Left lung (tissue), 10 donors: ENCODE data around the gene EPHB1. TPM values are rescaled to one million over a fixed set of nuclear protein-coding genes. Genes with fewer than 3 reads are reported as not detected.

Experiments used
- ATAC-seq: fragments of 200-7000 bp; cut with Tn5 transposase; one replicate; pipeline ENCODE4 v1.9.1; 2020; ENCODE audit warnings: moderate library complexity
- DNase-seq, 4 donors: peaks; one replicate each; pipeline ENCODE4 v3.0.0-alpha.2; 2013 to 2020
- H3K27ac ChIP-seq, 2 donors: fragments of 200-600 bp; sonication (generic) in 1 of 2; one replicate each; pipeline versions ENCODE4 v1.5.0 to v1.8.0; 2020 to 2021
- H3K27me3 ChIP-seq, 2 donors: fragments of 200-600 bp; sonication (generic) in 1 of 2; one replicate each; pipeline versions ENCODE4 v1.5.0 to v1.8.0; 2020 to 2021
- H3K36me3 ChIP-seq, 2 donors: fragments of 200-600 bp; sonication (generic) in 1 of 2; one replicate each; pipeline versions ENCODE4 v1.5.0 to v1.8.0; 2020 to 2021
- H3K4me1 ChIP-seq, 2 donors: fragments of 200-600 bp; one replicate each; pipeline ENCODE4 v1.8.0; 2021
- H3K4me3 ChIP-seq, 2 donors: fragments of 200-600 bp; sonication (generic) in 1 of 2; one replicate each; pipeline versions ENCODE4 v1.5.0 to v1.8.0; 2020 to 2021; ENCODE audit warnings: mild to moderate bottlenecking in 1 of 2
- H3K9me3 ChIP-seq, 2 donors: fragments of 200-600 bp; sonication (generic) in 1 of 2; one replicate each; pipeline versions ENCODE4 v1.5.0 to v1.8.0; 2020 to 2021
- CTCF ChIP-seq, 2 donors: fragments of 200-600 bp; sonication (generic) in 1 of 2; IDR thresholded peaks; one replicate each; pipeline versions ENCODE4 v1.5.0 to v1.8.0; 2021; ENCODE audit warnings: antibody characterized with exemption in 2 of 2
- intact Hi-C, 2 donors: fragments of 100-400 bp; cut with DNase I; formaldehyde crosslinking; loops; one replicate each; pipeline versions ENCODE4 v1.11.2 to v1.14.2; 2022
- polyA plus RNA-seq, 6 donors: library from polyadenylated mRNA; unstranded; fragments of 120-200 nt; gene quantifications; one replicate each; pipeline ENCODE4 v1.2.1, GENCODE V29; 2013; ENCODE audit not compliant: insufficient read length in 6 of 6
- total RNA-seq, 2 donors: library from RNA; stranded (reverse); fragmentation: NEBNext Ultra II Directional; extraction: Animal tissue kit (Norgen Biotek cat#: 25700); gene quantifications; one replicate each; pipeline ENCODE4 v1.2.1, GENCODE V29; 2021
- donor health status: DM: no; HTN: yes; CAD: no.
- donor health status: DM: no; HTN: no; CAD: no.

Gene EPHB1
- total and polyA plus RNA-seq, 8 donors = 1.1 to 4.3 (median 2.7) TPM

GRCh38 chr3:135081856-135082434 lies 286.9 kb downstream of the EPHB1 start:
- no peak for TF ChIP-seq CTCF (IDR thresholded peaks at IDR 0.05)
- ATAC-seq (no peak), DNase-seq (no peak)
- Histone ChIP-seq H3K27me3 (no peaks in the 10 kb centered on the region), H3K4me3 (no peak overlapping the region), H3K9me3 (no peaks in the 10 kb centered on the region), H3K4me1 (no peaks in the 10 kb centered on the region), H3K36me3 (no peaks in the 10 kb centered on the region), H3K27ac (no peak overlapping the region)
- intact Hi-C loops = no loop called here

- intact Hi-C loops = no loop called here
- H3K4me3 ChIP-seq = no peak overlapping the region
- no peak overlapping the region for H3K27ac ChIP-seq
- no peak for TF ChIP-seq CTCF (IDR thresholded peaks at IDR 0.05)
- H3K9me3 ChIP-seq = no peaks in the 10 kb centered on the region
- no peak for DNase-seq
- H3K4me1 ChIP-seq = no peaks in the 10 kb centered on the region
- ATAC-seq = no peak
- H3K27me3 ChIP-seq = no peaks in the 10 kb centered on the region
- H3K36me3 ChIP-seq = no peaks in the 10 kb centered on the region
Observed at GRCh38 chr3:135082706-135083105, 287.6 kb downstream of the EPHB1 start.

- Histone ChIP-seq H3K27me3 (no peaks in the 10 kb centered on the region), H3K9me3 (no peaks in the 10 kb centered on the region), H3K4me1 (no peaks in the 10 kb centered on the region), H3K4me3 (no peak overlapping the region), H3K27ac (no peak overlapping the region), H3K36me3 (no peaks in the 10 kb centered on the region)
- intact Hi-C loops = no loop called here
- DNase-seq (no peak), ATAC-seq (no peak)
- TF ChIP-seq CTCF (IDR thresholded peaks at IDR 0.05) = no peak
Observed at GRCh38 chr3:135083179-135083578, 288.1 kb downstream of the EPHB1 start.

- no peaks in the 10 kb centered on the region for H3K4me1 ChIP-seq
- DNase-seq = no peak
- ATAC-seq = no peak
Observed at GRCh38 chr3:135083756-135084155, 288.7 kb downstream of the EPHB1 start.

GRCh38 chr3:135084405-135084804 lies 289.3 kb downstream of the EPHB1 start:
- H3K27me3 ChIP-seq = no peaks in the 10 kb centered on the region
- no peak overlapping the region for H3K27ac ChIP-seq
- intact Hi-C loops = no loop called here
- H3K4me3 ChIP-seq = no peak overlapping the region
- H3K36me3 ChIP-seq = no peaks in the 10 kb centered on the region
- TF ChIP-seq CTCF (IDR thresholded peaks at IDR 0.05) = no peak
- no peaks in the 10 kb centered on the region for H3K9me3 ChIP-seq
- DNase-seq = no peak
- ATAC-seq = no peak
- H3K4me1 ChIP-seq = no peaks in the 10 kb centered on the region

More at GRCh38 chr3:135083756-135084155, 288.7 kb downstream of the EPHB1 start:
- Histone ChIP-seq H3K4me3 (no peak overlapping the region), H3K27ac (no peak overlapping the region), H3K9me3 (no peaks in the 10 kb centered on the region), H3K27me3 (no peaks in the 10 kb centered on the region), H3K36me3 (no peaks in the 10 kb centered on the region)
- TF ChIP-seq CTCF (IDR thresholded peaks at IDR 0.05) = no peak
- intact Hi-C loops = no loop called here
